K562 (cell line): ENCODE results near the gene FBXW11. TPM values are rescaled to one million over a fixed set of nuclear protein-coding genes. Genes with fewer than 3 reads are reported as not detected.

Experiments used
- E2F5 ChIP-seq: sonication (generic); formaldehyde crosslinking; IDR thresholded peaks from 2 replicates; pipeline ENCODE4 v1.8.0; 2022; ENCODE audit warnings: mild to moderate bottlenecking, missing genetic modification reagents
- NONO ChIP-seq, 2 experiments: fragments of 200-400 bp in 1 of 2; fragments of 450-650 bp in 1 of 2; formaldehyde crosslinking in 1 of 2; IDR thresholded peaks; 2 replicates each; pipeline ENCODE4 v1.6.1; 2017; ENCODE audit warnings: low read depth in 2 of 2, mild to moderate bottlenecking in 2 of 2, moderate library complexity in 2 of 2, low read length in 1 of 2
- RAD21 ChIP-seq, 2 experiments: fragments of 250-450 bp in 1 of 2; fragments of 450-650 bp in 1 of 2; sonication (Bioruptor Pico) in 1 of 2; formaldehyde crosslinking in 1 of 2; IDR thresholded peaks in 1 of 2; conservative IDR thresholded peaks in 1 of 2; 2 replicates each; pipeline versions ENCODE4 v1.4.0 to v1.8.0; 2020 to 2022; ENCODE audit warnings: mild to moderate bottlenecking in 2 of 2, moderate library complexity in 1 of 2
- RBM39 ChIP-seq: fragments of 200-400 bp; formaldehyde crosslinking; optimal IDR thresholded peaks from 2 replicates; pipeline ENCODE3; 2018; ENCODE audit warnings: low read depth, low read length
- polyA plus RNA-seq, 8 experiments: library from polyadenylated mRNA; depleted of rRNA in 4 of 8; stranded (reverse) in 5 of 8; unstranded in 3 of 8; fragments of >200 nt; fragmentation: Nextera tagmentation in 2 of 8; fragmentation: Illumina TruSeq in 1 of 8; extraction: Ambion mirVana in 2 of 8; extraction: Trizol in 1 of 8; gene quantifications; 2 replicates each; pipeline versions ENCODE4 v1.2.1 to v1.2.3, GENCODE V29; 2011 to 2014; ENCODE audit warnings: inconsistent platforms in 1 of 8, missing spikeins in 1 of 8
- total RNA-seq, 7 experiments: library from RNA; depleted of rRNA in 6 of 7; stranded (reverse); fragments of >200 nt in 6 of 7; fragmentation: Illumina TruSeq in 2 of 7; extraction: Trizol in 2 of 7; gene quantifications; 2 replicates each; pipeline versions ENCODE4 v1.2.1 to v1.2.3, GENCODE V29; 2011 to 2021; ENCODE audit warnings: low replicate concordance in 1 of 7
- TF ChIP-seq, protein P1 (sequence below): fragments of 200-600 bp; sonication (generic); IDR thresholded peaks from one replicate; pipeline ENCODE4 v1.6.1; 2012; ENCODE audit warnings: mild to moderate bottlenecking, low read depth, low read length, inconsistent platforms

Gene FBXW11
- total and polyA plus RNA-seq, 9 of the 15 experiments (the other 6 are each of a cell fraction or from before 2014, with no cell fraction given), result 3.0 to 28.6 (median 23.6) TPM

DNA sequence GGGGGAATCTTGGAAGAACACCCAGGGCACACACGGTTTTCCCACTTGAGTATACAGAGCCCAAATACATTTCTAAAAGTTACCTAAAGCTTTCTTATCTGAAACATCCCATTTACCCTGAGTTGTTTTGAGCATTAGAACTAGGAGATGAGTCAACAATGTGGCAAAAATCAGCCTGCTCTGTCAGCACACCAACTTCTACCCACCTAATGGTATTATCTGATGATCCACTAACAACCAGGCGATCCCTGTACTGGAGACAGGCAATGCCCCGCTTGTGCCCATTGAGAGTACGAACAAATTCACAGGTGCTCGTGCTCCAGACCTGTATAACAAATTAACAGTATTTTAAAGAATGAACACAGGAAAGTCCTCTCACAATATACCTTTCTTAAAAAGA lies 133.8 kb downstream of the FBXW11 start (continued):
- TF ChIP-seq, protein P1, sequence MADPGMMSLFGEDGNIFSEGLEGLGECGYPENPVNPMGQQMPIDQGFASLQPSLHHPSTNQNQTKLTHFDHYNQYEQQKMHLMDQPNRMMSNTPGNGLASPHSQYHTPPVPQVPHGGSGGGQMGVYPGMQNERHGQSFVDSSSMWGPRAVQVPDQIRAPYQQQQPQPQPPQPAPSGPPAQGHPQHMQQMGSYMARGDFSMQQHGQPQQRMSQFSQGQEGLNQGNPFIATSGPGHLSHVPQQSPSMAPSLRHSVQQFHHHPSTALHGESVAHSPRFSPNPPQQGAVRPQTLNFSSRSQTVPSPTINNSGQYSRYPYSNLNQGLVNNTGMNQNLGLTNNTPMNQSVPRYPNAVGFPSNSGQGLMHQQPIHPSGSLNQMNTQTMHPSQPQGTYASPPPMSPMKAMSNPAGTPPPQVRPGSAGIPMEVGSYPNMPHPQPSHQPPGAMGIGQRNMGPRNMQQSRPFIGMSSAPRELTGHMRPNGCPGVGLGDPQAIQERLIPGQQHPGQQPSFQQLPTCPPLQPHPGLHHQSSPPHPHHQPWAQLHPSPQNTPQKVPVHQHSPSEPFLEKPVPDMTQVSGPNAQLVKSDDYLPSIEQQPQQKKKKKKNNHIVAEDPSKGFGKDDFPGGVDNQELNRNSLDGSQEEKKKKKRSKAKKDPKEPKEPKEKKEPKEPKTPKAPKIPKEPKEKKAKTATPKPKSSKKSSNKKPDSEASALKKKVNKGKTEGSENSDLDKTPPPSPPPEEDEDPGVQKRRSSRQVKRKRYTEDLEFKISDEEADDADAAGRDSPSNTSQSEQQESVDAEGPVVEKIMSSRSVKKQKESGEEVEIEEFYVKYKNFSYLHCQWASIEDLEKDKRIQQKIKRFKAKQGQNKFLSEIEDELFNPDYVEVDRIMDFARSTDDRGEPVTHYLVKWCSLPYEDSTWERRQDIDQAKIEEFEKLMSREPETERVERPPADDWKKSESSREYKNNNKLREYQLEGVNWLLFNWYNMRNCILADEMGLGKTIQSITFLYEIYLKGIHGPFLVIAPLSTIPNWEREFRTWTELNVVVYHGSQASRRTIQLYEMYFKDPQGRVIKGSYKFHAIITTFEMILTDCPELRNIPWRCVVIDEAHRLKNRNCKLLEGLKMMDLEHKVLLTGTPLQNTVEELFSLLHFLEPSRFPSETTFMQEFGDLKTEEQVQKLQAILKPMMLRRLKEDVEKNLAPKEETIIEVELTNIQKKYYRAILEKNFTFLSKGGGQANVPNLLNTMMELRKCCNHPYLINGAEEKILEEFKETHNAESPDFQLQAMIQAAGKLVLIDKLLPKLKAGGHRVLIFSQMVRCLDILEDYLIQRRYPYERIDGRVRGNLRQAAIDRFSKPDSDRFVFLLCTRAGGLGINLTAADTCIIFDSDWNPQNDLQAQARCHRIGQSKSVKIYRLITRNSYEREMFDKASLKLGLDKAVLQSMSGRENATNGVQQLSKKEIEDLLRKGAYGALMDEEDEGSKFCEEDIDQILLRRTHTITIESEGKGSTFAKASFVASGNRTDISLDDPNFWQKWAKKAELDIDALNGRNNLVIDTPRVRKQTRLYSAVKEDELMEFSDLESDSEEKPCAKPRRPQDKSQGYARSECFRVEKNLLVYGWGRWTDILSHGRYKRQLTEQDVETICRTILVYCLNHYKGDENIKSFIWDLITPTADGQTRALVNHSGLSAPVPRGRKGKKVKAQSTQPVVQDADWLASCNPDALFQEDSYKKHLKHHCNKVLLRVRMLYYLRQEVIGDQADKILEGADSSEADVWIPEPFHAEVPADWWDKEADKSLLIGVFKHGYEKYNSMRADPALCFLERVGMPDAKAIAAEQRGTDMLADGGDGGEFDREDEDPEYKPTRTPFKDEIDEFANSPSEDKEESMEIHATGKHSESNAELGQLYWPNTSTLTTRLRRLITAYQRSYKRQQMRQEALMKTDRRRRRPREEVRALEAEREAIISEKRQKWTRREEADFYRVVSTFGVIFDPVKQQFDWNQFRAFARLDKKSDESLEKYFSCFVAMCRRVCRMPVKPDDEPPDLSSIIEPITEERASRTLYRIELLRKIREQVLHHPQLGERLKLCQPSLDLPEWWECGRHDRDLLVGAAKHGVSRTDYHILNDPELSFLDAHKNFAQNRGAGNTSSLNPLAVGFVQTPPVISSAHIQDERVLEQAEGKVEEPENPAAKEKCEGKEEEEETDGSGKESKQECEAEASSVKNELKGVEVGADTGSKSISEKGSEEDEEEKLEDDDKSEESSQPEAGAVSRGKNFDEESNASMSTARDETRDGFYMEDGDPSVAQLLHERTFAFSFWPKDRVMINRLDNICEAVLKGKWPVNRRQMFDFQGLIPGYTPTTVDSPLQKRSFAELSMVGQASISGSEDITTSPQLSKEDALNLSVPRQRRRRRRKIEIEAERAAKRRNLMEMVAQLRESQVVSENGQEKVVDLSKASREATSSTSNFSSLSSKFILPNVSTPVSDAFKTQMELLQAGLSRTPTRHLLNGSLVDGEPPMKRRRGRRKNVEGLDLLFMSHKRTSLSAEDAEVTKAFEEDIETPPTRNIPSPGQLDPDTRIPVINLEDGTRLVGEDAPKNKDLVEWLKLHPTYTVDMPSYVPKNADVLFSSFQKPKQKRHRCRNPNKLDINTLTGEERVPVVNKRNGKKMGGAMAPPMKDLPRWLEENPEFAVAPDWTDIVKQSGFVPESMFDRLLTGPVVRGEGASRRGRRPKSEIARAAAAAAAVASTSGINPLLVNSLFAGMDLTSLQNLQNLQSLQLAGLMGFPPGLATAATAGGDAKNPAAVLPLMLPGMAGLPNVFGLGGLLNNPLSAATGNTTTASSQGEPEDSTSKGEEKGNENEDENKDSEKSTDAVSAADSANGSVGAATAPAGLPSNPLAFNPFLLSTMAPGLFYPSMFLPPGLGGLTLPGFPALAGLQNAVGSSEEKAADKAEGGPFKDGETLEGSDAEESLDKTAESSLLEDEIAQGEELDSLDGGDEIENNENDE, result no peak
- TF ChIP-seq E2F5 (CRISPR knock-in tag) (no peak), RBM39 (no peak), RAD21 (CRISPR knock-in tag; conservative IDR thresholded peaks at IDR 0.05 in 1 of 2, IDR thresholded peaks at IDR 0.05 in 1 of 2) (no peak), NONO (IDR thresholded peaks at IDR 0.05; ENCODE audit: low read depth in 2 of 2, low read length in 1 of 2) (no peak)
